ENCODE results near the gene BANP.

BANP gene

DNA sequence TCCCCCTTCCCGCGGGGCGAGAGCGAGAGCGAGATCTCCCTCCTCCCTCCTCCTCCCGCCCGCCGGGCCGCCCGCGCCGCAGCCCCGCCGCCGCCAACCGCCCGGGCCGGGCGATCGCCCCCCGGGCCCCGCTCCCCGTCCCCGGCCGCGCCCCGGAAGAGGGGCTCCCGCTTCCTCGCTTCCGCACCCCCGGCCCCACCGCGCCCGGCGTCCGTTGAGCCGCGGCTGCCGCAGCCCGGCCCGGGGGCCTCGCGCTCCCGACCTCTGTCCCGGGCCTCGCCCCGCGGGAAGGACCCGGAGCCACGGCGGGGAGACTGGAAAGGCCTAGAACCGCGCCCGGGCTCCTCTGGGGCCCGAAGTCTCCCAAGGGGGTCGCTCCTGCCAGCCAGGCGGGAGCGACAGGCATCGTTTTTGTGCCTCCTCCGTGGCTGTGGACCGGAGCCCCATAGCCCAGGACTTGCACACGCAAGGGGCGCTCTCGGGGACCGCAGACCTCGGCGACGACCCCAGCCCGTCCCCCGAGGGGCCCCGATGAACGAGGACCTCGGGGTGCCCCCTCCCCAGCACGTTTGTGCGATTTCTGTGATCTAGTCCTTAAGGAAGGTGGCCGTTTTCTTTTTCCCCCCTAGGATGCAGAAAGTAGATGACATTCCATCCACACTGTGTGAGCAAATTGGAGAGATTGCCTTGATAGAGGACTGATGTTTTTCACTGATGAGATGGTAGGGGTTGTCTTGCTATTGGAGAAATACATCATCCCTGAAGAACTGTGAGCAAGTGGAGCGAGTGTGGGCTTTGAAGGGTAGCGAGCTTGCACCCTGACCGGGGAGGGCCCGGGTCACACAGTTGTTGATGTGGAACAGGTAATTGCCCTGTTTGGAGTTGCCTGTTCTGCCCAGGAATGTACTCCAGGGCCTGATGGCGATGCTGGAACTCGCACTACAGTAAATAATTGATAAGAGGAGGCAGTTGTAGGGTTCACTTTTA, 611 bp downstream of the BANP start:
- no peak for DNase-seq (ENCODE audit: extremely low read depth, low read depth)
- TF ChIP-seq, protein P1, sequence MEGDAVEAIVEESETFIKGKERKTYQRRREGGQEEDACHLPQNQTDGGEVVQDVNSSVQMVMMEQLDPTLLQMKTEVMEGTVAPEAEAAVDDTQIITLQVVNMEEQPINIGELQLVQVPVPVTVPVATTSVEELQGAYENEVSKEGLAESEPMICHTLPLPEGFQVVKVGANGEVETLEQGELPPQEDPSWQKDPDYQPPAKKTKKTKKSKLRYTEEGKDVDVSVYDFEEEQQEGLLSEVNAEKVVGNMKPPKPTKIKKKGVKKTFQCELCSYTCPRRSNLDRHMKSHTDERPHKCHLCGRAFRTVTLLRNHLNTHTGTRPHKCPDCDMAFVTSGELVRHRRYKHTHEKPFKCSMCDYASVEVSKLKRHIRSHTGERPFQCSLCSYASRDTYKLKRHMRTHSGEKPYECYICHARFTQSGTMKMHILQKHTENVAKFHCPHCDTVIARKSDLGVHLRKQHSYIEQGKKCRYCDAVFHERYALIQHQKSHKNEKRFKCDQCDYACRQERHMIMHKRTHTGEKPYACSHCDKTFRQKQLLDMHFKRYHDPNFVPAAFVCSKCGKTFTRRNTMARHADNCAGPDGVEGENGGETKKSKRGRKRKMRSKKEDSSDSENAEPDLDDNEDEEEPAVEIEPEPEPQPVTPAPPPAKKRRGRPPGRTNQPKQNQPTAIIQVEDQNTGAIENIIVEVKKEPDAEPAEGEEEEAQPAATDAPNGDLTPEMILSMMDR (IDR thresholded peaks at IDR 0.05; ENCODE audit: low read depth, low read length) = no peak; the same call in 1 of the 2 replicates

DNA sequence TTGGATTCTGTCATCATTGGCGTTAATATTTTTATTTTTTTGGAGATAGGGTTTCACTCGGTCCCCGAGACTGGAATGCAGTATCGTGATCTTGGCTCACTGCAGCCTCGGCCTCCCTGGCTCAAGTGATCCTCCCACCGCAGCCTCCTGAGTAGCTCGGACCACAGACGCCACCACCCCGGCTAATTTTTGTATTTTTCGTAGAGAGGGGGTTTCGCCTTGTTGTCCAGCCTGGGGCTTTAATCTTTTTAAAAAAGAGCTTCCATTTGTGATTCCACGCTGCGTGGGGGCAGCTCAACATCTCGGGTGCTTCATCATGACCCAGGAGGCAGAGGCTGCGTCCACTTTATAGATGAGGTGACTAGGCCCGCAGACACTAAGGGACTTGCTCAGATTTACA, 1.5 kb downstream of the BANP start:
- no peak for DNase-seq (ENCODE audit: extremely low read depth, low read depth)
- TF ChIP-seq, protein P1 (IDR thresholded peaks at IDR 0.05; ENCODE audit: low read depth, low read length) = no peak

DNA sequence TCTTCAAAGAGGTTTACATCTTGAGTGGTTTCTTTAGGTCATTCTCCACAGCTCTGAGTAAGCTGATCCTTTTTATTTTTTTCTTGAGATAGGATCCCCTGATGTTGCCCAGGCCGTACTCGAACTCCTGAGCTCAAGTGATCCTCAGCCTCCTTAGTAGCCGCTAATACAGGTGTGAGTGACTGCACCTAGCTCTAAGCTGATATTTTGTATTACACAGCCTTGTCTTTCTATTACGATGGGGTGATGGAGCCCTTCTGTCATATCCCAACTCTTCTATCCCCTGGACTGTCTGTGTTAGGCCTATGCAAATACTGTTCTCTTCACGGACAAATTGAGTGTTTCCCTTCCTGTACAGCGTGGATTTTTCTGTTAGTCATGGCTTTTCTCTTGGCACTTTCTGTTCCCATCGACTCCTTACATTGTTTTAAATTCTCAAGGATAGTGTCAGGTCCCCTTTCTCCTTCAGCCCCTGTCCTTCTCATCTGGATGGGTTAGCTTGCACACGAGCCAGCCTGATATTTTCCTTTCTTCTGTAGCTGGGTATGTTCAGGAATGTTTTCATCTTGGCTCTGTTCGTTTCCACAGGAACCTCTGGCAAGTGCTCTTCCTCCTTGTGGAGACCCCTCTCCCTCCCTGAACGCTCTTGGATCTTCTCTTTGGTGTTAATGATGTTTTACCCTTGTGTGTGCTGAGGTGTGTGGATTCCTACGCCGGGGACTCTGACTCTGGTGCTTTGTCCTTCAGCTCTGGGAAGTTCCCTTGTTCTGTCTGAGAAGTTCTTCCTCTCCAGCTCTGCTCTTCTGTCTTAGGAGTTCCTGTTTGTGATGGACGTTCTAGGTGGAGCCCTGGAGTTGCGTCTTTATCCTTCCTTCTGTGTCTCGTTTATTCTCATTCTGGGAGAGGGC, 2.3 kb downstream of the BANP start:
- DNase-seq (ENCODE audit: extremely low read depth, low read depth) = no peak
- TF ChIP-seq, protein P1 (IDR thresholded peaks at IDR 0.05; ENCODE audit: low read depth, low read length) = no peak

DNA sequence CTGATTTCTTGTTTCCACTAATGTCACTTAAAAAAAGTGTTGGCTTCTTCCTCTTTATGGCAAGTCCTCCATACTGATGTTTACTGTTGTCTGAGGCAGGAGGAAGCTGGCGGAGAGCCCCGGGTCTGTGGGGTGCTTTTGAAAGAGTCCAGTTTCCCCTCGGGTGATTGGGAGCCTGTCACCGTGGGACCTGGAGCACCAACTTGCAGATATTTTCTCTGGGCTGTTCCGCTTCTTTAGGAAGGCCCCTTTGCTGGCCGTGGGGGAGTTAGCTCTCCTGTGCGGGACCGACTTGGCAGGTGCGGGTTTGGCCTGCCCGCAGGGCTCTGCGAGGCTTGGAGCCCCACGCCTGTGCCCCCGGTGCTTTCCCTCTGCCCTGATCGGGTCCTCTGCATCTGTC, 3.1 kb downstream of the BANP start:
- TF ChIP-seq, protein P1 (IDR thresholded peaks at IDR 0.05; ENCODE audit: low read depth, low read length) = no peak
- DNase-seq (ENCODE audit: extremely low read depth, low read depth) = no peak

DNA sequence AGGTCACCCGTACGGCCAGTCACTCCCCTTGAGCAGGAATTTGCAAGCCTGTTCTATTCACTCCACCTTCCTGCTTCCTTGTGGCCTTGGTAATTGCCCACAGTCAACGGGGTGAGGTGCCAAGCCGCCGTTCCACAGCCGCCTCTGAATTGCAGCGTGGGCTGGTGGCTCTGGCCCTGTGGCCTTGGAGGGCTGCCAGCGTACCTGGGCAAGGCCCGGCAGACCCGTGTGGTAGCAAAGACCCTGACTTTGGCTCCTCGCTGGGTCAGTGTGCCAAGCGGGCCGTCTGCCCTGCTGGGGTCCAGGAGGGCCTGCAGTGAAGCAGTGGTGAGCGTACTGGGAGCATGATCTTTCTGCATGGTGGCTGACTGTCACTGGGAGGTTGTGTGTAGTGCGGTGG, 3.6 kb downstream of the BANP start:
- DNase-seq (ENCODE audit: extremely low read depth, low read depth) = no peak
- TF ChIP-seq, protein P1 (IDR thresholded peaks at IDR 0.05; ENCODE audit: low read depth, low read length) = no peak

DNA sequence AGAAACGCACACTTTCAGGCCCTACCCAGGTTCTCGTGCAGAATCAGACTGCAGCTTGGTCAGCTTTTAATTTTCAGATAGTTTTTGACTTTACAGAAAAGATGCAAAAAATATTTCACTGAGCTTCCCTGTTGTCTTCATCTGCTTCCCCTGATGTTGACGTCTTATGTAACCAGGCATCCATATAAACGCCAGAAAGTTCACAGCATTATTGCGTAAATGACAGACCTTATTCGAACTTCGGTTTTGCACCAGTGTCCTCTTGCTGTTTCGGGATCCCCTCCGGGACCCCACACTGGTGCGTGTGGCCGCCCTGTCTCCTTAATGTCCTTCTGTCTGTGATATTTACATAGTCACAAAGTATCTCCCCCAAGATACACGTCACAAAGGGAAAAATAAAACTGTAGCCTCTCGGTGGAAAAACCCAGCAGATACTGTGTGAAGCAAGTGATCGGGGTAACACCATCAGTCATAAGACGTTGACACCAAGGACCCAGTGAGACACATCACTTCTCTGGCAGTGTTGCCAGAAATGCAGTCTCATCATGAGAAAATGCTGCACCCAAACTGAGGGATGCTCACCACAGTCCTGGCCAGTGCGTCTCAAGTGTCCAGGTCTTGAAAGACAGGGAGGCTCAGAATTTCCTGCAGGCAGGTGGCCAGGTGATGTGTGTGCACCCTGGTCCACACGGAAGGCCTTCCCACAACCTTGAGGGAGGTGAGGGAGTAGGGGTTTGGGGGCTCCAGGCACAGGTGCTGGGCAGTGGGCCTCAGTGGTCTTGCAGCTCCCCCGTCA, 4.3 kb downstream of the BANP start:
- TF ChIP-seq, protein P1 (IDR thresholded peaks at IDR 0.05; ENCODE audit: low read depth, low read length) = no peak

More for the DNA sequence above, 4.3 kb downstream of the BANP start:
- no peak for DNase-seq (ENCODE audit: extremely low read depth, low read depth)

Measured in AG09319 (cell line).